ENCODE results near the gene C1QTNF6.

C1QTNF6 gene

GRCh38 chr22:37223965-37224551 is 36.0 kb upstream of the C1QTNF6 start:
- no peak for DNase-seq (ENCODE audit: low read depth in 3 of 3)

DNA sequence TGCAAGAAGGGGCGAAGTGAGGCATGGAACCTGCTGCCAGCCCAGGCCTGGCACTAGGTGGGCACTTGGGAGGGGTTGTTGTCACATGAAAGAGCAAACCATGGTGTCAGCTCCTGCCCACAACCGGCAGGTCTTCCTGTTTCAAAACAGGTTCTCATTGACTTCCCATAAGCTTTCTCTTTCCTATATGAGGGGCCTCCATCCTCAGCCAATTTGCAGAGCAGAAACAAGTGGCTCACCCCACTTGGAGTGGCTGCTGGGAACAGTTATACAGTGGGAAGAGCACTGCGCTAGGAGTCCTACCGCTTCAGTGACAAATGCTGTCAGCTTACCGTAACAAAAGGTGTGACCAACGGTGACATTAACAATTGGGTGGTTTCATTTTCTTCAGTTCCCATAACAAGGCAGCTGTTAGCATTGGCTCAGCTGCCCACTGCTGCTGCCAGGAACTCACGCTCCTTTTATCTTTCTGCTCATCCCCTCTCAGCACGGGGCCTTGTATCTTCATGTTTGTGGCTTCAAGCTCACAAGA is 34.5 kb upstream of the C1QTNF6 start:
- DNase-seq (ENCODE audit: low read depth in 3 of 3), result peak in 1 of 3 experiments; percentile 52

DNA sequence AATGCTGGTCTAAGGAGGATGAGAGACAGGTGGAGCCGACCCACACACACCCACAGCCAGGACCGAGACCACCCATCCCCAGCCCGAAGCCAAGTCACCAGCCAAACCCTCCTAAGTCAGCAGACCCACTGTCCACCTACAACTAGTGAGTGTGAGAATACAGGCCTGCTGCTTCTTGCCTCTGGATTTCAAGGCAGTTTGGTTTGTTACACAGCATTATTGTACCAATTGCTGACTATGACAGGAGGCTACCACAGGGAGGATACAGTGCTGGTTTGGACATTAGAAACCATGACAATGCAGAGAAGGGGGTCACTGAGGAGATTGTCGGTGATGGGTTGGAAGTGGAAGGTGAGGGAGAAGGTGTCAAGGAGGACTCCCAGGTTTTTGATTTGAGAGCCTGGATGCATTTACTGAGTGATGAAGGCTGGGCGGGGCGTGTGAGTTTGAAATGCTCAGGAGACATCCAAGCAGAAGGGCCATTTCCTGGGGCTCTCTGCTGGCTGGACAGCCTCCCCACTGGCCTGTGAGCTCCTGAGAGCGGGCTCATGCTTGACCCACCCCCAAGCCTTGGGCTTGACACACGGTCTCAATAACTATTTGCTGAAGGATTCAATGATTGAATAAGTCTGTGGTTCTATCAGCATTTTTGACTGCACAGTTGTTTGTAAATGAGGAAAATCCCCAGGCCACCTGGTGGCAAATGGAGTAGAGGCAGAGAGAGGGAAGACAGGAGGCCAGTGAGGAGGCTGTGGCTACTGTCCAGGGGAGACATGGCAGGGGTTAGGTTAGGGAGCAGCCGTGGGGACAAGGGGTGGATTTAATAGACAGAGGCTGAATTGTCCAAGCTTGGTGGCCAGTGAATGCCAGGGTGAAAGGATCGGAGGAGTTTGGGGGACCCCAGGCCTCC is 33.6 kb upstream of the C1QTNF6 start:
- no peak for DNase-seq (ENCODE audit: low read depth in 3 of 3)

DNA sequence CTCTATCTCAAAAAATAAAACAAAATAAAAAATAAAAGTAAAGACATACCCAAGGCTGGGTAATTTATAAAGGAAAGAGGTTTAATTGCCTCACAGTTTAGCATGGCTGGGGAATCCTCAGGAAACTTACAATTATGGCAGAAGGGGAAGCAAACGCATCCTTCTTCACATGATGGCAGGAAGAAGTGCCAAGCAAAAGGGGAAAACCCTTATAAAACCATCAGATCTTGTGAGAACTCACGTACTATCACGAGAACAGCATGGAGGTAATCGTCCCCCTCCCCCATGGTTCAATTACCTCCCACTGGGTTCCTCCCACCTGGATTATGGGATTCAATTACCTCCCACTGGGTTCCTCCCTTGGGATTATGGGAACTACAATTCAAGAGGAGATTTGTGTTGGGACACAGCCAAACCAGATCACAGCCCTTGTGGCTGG is 32.5 kb upstream of the C1QTNF6 start:
- no peak for DNase-seq (ENCODE audit: low read depth in 3 of 3)

GRCh38 chr22:37219533-37219932 is 31.5 kb upstream of the C1QTNF6 start:
- DNase-seq (ENCODE audit: low read depth in 3 of 3), result no peak

DNA sequence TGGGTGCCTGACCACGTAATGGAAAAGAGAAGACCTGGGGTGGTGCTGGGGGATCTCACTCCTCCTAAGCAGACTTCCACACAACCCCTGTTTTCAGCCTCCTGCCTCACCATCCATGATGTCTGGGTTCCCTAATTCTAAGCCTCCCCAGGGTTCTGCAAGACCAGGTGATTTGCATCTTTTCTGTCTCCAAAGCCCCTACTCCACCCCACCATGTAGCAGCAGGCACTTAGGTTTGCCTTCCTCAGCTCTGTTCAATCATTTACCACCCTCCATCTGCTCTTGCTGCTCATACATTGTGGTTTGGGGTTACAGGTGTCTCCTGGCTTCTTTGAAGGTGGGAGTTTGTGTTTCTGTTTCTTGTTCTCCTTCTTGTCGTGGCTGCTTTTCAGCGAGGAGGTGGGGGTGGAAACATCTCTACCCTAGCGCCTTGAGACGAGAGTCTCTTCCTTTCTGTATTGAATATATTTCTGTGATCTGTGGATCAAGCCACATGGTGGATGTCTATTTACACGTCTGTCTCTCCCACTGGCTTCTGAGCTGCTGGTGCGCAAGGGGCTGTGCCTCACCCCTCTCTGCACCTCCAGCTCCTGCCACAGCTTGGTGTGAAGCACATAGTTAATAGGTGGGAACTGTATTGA is 30.8 kb upstream of the C1QTNF6 start:
- DNase-seq (ENCODE audit: low read depth in 3 of 3), result peak in 2 of 3 experiments; percentile 62 to 69

DNA sequence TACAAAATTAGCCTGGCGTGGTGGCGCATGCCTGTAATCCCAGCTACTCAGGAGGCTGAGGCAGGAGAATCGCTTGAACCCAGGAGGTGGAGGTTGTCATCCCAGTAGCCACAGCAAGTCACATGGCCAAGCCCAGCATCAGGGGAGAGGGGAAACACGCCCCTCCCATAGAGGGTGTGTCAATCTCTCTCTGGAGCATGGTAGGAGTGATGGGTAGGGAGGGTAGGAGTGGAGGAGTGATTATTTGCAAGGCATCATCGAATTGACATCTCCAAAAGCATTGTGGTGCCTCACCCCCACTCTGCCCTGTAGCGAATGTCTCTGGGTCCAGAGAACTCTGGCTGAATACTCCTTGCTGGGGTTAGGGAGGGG is 30.3 kb upstream of the C1QTNF6 start:
- DNase-seq (ENCODE audit: low read depth in 3 of 3), result no peak

GRCh38 chr22:37215890-37216289 is 27.8 kb upstream of the C1QTNF6 start:
- no peak for DNase-seq (ENCODE audit: low read depth in 3 of 3)

DNA sequence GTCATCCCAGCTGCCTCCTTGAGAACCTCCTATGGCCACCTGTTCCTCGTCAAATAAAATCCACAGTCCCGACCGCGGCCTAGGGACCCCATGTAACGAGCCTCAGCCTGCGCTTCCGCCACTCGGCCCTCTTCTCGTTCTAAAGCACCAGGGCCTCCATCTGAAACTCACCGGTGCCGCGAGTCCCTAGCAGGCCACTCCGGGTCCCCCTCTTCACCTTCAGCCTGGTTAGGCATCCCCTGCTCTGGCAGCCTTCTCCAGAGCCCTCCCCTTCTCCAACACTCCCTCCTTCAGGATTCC is 26.6 kb upstream of the C1QTNF6 start:
- DNase-seq (ENCODE audit: low read depth in 3 of 3), result no peak

DNA sequence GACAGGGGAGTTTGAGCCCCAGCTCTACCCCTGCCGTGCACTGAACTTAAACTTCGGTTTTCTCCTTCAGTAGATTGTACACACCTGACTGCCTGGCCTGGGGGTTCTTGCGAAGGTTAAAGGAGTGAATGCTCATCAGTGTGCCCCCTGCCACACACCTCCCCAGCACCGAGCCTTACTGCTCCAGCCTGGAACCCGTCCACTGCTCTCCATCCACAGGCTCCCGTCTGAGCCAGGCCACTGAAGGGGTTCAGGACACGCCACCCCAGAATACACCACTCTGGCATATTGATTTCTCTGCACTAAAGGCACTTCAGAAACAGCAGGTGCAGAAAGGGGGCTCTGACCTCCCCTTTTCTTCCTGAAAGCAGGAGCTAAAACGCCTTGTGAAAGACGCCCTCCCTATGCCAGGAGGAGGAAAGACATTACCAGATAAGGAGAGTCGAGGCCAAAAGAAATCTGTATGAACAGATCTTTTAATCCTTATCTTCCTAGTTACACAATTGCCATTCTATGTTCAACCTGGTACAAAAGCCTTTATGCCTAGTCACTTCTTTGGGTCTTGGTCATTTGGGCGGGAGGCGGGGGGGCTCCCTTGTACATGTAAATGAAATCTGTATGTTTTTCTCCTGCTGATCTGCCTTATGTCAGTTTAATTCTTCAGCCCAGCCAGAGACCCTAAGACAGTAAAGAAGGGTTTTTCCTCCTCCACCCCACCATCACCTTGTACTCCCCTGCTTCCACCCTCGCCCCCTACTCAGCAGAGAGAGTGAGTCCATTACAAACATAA is 26.1 kb upstream of the C1QTNF6 start:
- no peak for DNase-seq (ENCODE audit: low read depth in 3 of 3)

- DNase-seq (ENCODE audit: low read depth in 3 of 3), result no peak
Observed at GRCh38 chr22:37213218-37213855, 25.3 kb upstream of the C1QTNF6 start.

DNA sequence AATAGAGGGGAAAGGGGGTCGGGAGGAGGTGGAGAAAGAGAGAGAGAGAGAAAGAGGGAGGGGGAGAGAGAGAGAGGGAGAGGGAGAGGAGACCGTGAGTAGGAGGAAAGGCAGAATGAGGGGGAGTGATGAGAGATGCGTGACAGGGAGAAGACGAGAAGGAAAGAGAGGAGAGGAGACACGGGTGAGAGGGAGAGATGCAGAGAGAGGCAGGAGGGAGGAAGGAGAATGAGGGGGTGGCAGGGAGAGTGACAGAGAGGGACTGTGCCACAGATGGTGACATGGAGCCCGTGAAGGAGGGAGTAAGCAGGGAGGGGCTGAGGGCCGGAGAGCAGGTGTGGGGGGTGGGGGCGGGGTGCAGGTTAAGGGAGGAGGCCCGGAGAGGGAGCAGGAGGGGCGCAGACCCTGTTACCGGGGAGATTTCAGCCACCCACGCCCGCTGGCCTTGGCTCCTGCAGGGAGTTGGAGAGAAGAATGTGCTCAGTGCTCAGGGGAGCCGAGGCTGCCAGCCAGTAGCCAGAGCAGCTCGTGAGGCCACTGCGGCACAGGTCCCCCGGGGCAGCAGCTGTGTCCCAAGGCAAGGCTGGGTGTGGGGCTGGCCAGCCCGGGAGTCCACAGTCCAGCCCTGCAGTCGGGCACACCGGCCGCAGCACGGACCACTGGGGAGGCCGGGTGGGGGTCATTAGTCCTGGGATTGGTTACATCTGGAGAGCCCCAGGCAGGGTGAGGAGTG is 24.3 kb upstream of the C1QTNF6 start, which contains the start of gene SSTR3:
TSS of gene SSTR3 (minus strand) at position 304 of the 733 bp plus-strand sequence. CDS start 4,674 bp downstream, outside the sequence.
- DNase-seq (ENCODE audit: low read depth in 3 of 3), result no peak

DNA sequence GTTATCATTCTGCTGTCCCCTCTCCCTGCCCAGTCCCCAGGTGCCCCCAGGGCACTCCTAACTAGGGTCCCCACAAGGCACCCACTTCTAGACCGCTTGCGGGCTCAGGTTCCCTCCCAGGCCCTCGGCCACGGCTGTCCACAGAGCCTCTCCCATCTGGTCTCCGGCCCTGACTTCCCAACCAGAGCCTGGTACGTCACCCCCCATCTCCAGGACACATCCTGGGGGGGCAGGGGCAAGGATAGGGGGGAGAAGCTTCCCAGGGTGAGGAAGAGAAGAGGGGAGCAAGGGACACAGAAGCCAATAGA is 23.8 kb upstream of the C1QTNF6 start:
- DNase-seq (ENCODE audit: low read depth in 3 of 3), result no peak

DNA sequence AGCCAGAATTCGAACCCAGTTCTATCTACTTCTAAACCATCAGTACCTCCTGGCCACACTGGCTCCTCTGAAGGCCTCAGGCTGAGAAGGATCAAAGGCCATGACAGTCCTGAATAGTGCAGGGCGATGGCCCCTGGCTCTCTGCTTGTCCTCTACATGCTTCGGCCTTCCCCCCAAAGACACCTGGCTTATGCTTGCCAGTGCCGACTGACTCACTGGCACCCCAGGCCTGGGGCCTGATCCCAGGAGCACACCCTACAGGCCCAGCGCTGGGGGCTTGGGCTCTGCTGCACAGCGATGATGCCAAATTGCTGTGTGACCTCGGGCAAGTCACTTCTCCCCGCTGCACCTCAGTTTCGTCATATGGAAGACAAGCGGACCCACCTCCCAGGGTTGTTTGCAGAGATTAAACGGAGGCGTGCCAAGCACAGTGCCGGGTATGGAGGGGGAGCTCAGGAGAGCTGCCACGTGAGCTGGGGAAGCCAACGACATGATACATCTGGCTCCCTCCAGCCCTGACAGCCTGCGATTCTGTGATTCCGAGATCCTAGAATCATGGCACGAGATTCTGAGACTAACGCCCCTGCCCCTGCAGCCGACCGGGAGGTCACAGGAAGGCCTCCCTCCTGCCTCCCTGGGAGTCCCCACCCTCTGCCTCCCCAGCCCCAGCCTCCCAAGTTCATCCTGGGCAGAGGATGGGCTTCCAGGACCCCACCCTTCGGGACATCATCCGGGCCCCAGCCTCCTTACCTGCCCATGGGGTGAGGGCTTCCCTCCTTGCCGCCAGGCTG is 23.2 kb upstream of the C1QTNF6 start:
- DNase-seq (ENCODE audit: low read depth in 3 of 3), result no peak

GRCh38 chr22:37210041-37210803 is 22.2 kb upstream of the C1QTNF6 start:
- no peak for DNase-seq (ENCODE audit: low read depth in 3 of 3)

- DNase-seq (ENCODE audit: low read depth in 3 of 3), result no peak
Observed at GRCh38 chr22:37209140-37209845, 21.2 kb upstream of the C1QTNF6 start.

DNA sequence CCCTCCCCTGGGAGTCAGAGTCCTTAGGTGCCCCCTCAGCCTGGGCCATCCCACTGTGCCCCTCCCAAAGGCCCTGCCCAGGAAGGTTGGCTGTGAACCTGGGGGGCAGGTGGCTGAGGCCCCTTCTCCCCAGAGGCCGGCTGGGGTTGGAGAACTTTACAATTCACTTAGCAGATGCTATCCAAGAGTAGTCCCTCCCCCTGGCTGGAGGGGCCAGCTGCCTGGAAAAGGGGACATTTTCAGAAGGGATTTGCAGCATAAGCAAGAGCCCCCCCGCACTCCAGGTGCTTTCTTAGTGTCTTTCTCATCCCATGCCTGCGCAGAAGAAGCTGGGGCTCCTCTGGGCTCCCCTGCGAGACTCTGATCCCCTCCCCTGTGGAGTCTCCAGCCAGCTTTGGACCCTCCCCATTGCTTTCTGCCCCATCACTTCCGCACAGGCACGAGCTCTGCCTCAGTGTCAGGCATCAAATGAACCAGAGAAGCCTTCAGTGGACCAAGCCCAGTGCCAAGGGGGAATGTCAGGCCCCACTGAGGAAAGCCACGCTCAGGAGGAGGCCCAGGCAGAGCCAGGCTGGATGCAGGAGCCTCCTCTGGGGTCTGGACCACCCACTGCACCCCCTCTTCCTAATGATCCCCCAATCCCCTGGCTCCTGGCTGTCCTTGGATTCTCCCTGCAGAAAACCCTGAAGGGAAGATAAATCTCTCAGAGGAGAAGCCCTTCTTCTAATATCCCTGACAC is 20.5 kb upstream of the C1QTNF6 start:
- DNase-seq (ENCODE audit: low read depth in 3 of 3), result no peak

DNA sequence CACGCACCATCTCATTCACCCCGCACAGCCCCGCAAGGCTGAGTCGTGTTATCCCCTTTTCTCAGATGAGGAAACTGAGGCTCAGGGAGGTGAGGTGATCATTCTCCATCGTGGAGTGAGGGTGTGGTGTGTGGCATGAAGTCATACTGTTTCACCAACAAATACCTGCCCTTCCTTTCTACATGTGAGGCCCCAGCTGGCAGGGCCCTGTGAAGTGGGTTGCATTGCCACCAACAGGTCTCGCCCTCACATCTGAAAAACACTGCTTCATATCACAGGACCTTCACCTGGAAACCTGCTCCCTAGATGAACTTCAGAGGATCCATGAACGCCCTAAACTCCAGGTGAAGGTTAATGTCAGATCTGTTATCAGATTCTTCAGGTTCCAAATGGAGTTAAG is 19.9 kb upstream of the C1QTNF6 start:
- DNase-seq (ENCODE audit: low read depth in 3 of 3), result no peak

Measured in stimulated activated CD4-positive, alpha-beta T cell treated with anti-CD3 and anti-CD28 coated beads, TNF-alpha, amount 100 ng/mL, for 24 hours (primary cell).